ENCODE measurements around the gene AQP12B. TPM values are rescaled to one million over a fixed set of nuclear protein-coding genes. Genes with fewer than 3 reads are reported as not detected.

Gene AQP12B
- total and polyA plus RNA-seq, 2 of the 13 experiments (the other 11 are each of a cell fraction or from before 2014, with no cell fraction given): not detected

DNA sequence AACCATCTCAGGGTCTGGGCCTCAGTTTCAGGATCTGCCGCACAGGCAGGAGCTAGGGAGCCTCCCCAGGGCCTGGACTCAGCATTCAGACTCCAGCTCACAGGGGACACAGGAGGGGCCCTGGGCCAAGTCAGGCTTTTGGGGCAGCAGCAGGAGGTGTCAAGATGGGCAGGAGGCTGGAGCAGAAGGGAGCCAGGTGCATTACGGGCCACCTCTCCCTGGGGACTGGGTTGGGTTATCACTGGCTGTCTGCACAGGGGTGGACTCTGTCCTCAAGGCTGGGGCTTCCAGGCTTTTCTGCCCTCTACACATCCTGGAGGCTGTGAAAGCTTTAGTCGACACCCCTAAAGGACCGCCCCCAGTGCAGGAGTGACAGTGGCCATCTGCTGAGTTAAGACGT is 29.0 kb upstream of the AQP12B start:
- intact Hi-C loops (cut with micrococcal nuclease; ENCODE audit: unreplicated experiment): no loop called here
- CTCF ChIA-PET (ENCODE audit: low intra/inter-chr PET ratio, low total read pairs): no interaction called here

More for the DNA sequence above, 29.0 kb upstream of the AQP12B start:
- Histone ChIP-seq H3K4me2 (ENCODE audit: low read depth, low read length) (no peak overlapping the region), H3K27me3 (ENCODE audit: control insufficient read depth in 1 of 2, insufficient read depth in 2 of 2, low read length in 2 of 2) (peaks cover 46 to 90% of the 10 kb centered on the region in 2 experiments), H3K4me1 (ENCODE audit: insufficient read depth, low read length) (no peaks in the 10 kb centered on the region), H2AFZ (ENCODE audit: low read length) (no peak overlapping the region), H3K4me3 (replicated peaks in 1 of 3; ENCODE audit: insufficient read depth in 1 of 3, low read depth in 2 of 3, low read length in 3 of 3) (no peak overlapping the region), H3K27ac (ENCODE audit: extremely low read length, insufficient read depth, low read length) (no peak overlapping the region), H3K79me2 (ENCODE audit: insufficient read depth, low read length) (no peaks in the 10 kb centered on the region), H3K36me3 (replicated peaks in 1 of 2; ENCODE audit: control insufficient read depth in 1 of 2, insufficient read depth in 2 of 2, low read length in 2 of 2) (no peaks in the 10 kb centered on the region), H4K20me1 (ENCODE audit: insufficient read depth, low read length) (no peaks in the 10 kb centered on the region), H3K9ac (ENCODE audit: insufficient read depth, low read depth, low read length) (no peak overlapping the region), H3K9me3 (ENCODE audit: low read length) (no peaks in the 10 kb centered on the region)
- no TSS peak for BruUV-seq (replicated peaks)
- no CpG with 5 or more reads among the region's 5 CpGs for WGBS (ENCODE audit: low lambda C conversion rate)
- TF ChIP-seq, protein P1, sequence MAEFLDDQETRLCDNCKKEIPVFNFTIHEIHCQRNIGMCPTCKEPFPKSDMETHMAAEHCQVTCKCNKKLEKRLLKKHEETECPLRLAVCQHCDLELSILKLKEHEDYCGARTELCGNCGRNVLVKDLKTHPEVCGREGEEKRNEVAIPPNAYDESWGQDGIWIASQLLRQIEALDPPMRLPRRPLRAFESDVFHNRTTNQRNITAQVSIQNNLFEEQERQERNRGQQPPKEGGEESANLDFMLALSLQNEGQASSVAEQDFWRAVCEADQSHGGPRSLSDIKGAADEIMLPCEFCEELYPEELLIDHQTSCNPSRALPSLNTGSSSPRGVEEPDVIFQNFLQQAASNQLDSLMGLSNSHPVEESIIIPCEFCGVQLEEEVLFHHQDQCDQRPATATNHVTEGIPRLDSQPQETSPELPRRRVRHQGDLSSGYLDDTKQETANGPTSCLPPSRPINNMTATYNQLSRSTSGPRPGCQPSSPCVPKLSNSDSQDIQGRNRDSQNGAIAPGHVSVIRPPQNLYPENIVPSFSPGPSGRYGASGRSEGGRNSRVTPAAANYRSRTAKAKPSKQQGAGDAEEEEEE (CRISPR knock-in tag; IDR thresholded peaks at IDR 0.05; ENCODE audit: borderline replicate concordance): no peak
- TF ChIP-seq, protein P2, sequence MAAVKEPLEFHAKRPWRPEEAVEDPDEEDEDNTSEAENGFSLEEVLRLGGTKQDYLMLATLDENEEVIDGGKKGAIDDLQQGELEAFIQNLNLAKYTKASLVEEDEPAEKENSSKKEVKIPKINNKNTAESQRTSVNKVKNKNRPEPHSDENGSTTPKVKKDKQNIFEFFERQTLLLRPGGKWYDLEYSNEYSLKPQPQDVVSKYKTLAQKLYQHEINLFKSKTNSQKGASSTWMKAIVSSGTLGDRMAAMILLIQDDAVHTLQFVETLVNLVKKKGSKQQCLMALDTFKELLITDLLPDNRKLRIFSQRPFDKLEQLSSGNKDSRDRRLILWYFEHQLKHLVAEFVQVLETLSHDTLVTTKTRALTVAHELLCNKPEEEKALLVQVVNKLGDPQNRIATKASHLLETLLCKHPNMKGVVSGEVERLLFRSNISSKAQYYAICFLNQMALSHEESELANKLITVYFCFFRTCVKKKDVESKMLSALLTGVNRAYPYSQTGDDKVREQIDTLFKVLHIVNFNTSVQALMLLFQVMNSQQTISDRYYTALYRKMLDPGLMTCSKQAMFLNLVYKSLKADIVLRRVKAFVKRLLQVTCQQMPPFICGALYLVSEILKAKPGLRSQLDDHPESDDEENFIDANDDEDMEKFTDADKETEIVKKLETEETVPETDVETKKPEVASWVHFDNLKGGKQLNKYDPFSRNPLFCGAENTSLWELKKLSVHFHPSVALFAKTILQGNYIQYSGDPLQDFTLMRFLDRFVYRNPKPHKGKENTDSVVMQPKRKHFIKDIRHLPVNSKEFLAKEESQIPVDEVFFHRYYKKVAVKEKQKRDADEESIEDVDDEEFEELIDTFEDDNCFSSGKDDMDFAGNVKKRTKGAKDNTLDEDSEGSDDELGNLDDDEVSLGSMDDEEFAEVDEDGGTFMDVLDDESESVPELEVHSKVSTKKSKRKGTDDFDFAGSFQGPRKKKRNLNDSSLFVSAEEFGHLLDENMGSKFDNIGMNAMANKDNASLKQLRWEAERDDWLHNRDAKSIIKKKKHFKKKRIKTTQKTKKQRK (IDR thresholded peaks at IDR 0.05; ENCODE audit: low read length): no peak
- TF ChIP-seq IKZF1 (IDR thresholded peaks at IDR 0.05) (no peak), ZNF761 (CRISPR knock-in tag; conservative IDR thresholded peaks at IDR 0.05) (no peak), NRL (CRISPR knock-in tag; IDR thresholded peaks at IDR 0.05; ENCODE audit: borderline replicate concordance) (no peak), STAT5B (CRISPR knock-in tag; IDR thresholded peaks at IDR 0.05) (no peak)
- no peak for FAIRE-seq
- peak; percentile 24; the same call in 2 of the 3 replicates for ATAC-seq
- DNase-seq (ENCODE audit: low spot score): no peak
- POLR2A ChIA-PET: no interaction called here
- in situ Hi-C loops (cut with HindIII; ENCODE audit: extremely low pct_ligation_motif_present, low pct_unique_long_range_greater_than_20kb): no loop called here

Data from HepG2 (cell line).